BLaER1 (cell line): ENCODE measurements around the gene FAM181B.
"Not testable (repeated sequence)": the region's sequence is repeated elsewhere in the genome, so short reads cannot be mapped to it uniquely, and the experiment has no call there.

Experiments
- H3K27ac ChIP-seq: shearing (Covaris generic); formaldehyde crosslinking; 2 replicates; pipeline ENCODE4 v1.8.1; 2022
- H3K27me3 ChIP-seq: shearing (Covaris generic); formaldehyde crosslinking; 2 replicates; pipeline ENCODE4 v1.8.1; 2022
- H3K36me3 ChIP-seq: shearing (Covaris generic); formaldehyde crosslinking; 2 replicates; pipeline ENCODE4 v1.8.1; 2022
- H3K4me1 ChIP-seq: shearing (Covaris generic); formaldehyde crosslinking; 2 replicates; pipeline ENCODE4 v1.8.1; 2022
- H3K4me2 ChIP-seq: shearing (Covaris generic); formaldehyde crosslinking; 2 replicates; pipeline ENCODE4 v1.8.1; 2022
- H3K4me3 ChIP-seq: shearing (Covaris generic); formaldehyde crosslinking; 2 replicates; pipeline ENCODE4 v1.8.1; 2022
- H3K9ac ChIP-seq: shearing (Covaris generic); formaldehyde crosslinking; 2 replicates; pipeline ENCODE4 v1.8.1; 2022
- H3K9me3 ChIP-seq: shearing (Covaris generic); formaldehyde crosslinking; 2 replicates; pipeline ENCODE4 v1.8.1; 2022
- H4K20me1 ChIP-seq: shearing (Covaris generic); formaldehyde crosslinking; 2 replicates; pipeline ENCODE4 v1.8.1; 2022
- Cebpa-rat ChIP-seq: shearing (Covaris generic); IDR thresholded peaks from 2 replicates; pipeline ENCODE4 v1.8.1; 2022

FAM181B gene

DNA sequence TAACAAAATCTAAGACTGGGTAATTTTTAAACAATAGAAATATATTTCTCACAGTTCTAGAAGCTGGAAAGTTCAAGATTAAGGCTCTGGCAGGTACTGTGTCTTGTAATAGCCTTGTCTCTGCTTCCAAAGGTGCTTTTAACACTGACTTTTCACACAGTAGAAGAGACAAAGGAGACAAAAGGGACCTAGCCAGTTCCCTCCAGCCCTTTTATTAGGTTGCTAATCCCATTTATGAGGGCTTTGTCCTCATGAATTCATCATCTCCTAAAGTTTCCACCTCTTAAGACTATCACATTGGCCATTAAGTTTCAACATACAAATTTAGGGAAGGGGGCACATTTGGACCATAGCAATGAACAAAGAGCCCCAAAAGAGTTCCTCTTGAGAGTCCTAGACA, 40.7 kb downstream of the FAM181B start:
- Histone ChIP-seq H3K9ac (no peak overlapping the region), H3K4me1 (no peaks in the 10 kb centered on the region), H3K36me3 (no peaks in the 10 kb centered on the region), H3K4me3 (no peak overlapping the region), H3K27me3 (no peaks in the 10 kb centered on the region), H3K4me2 (no peak overlapping the region), H3K27ac (no peak overlapping the region), H3K9me3 (no peaks in the 10 kb centered on the region), H4K20me1 (no peaks in the 10 kb centered on the region)
- no peak for TF ChIP-seq Cebpa-rat

DNA sequence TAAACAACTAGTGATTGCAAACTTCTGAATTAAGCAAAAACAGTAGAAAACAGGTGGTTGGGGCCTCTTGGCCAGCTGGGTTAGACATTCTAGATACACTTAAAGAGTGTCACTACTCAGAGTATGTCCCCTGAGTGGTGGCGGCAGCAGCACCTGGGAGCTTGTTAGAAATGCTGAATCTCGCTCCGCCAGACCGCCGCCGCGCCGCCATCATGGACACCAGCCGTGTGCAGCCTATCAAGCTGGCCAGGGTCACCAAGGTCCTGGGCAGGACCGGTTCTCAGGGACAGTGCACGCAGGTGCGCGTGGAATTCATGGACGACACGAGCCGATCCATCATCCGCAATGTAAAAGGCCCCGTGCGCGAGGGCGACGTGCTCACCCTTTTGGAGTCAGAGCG, 44.3 kb downstream of the FAM181B start:
- not testable (repeated sequence) for H3K4me1 ChIP-seq, H3K9me3 ChIP-seq, H3K4me2 ChIP-seq, H3K36me3 ChIP-seq, H3K27me3 ChIP-seq, H3K27ac ChIP-seq, H4K20me1 ChIP-seq, H3K4me3 ChIP-seq, H3K9ac ChIP-seq

DNA sequence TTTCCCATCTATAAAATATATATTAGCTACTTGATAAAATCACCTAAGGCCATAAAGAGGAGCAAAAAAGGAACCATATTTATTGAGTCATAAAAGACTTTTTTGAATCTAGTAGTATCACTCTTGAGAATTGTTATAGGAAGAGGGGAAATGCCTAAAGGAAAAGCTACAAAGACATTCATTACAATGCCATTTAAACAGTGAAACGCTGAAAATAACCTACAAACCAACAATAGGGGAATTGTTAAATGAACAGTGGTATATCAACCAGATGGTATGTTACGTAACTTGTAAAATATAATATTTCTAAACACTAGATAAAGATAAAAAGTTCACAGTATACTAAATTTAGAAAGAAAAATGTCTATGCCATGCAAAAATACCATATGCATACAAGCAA, 47.5 kb downstream of the FAM181B start:
- H3K9me3 ChIP-seq, result 0 out of 2 replicates have a peak, but pooled peaks cover 7% of the 10 kb centered on the region
- H3K27me3 ChIP-seq, result no peaks in the 10 kb centered on the region
- no peaks in the 10 kb centered on the region for H3K36me3 ChIP-seq
- TF ChIP-seq Cebpa-rat, result no peak
- no peak overlapping the region for H3K4me3 ChIP-seq
- H3K9ac ChIP-seq, result no peak overlapping the region
- no peak overlapping the region for H3K4me2 ChIP-seq
- H4K20me1 ChIP-seq, result no peaks in the 10 kb centered on the region
- H3K27ac ChIP-seq, result no peak overlapping the region
- H3K4me1 ChIP-seq, result no peaks in the 10 kb centered on the region

DNA sequence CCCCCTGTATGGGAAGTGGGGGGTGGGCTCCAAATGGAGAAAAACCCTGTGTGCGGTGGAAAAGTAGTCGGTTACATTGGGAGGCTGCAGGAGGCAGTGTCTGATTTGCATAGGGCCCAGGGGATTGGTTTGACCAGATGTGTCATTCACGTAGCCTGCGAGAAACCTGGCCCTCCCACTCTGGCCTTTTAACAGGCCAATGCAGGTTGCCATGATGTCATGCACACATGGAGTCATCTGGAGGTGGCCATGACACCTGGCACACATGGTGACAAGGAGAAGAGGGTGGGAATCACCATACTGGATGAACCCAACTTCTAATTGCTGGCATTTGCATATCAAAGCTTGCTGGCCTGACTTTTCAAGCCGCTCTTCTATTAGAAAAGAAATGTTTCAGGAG, 50.6 kb downstream of the FAM181B start:
- H3K27me3 ChIP-seq, result no peaks in the 10 kb centered on the region
- no peak overlapping the region for H3K9ac ChIP-seq
- no peak overlapping the region for H3K27ac ChIP-seq
- H3K36me3 ChIP-seq, result no peaks in the 10 kb centered on the region
- no peak for TF ChIP-seq Cebpa-rat
- H3K4me1 ChIP-seq, result no peaks in the 10 kb centered on the region
- H4K20me1 ChIP-seq, result no peaks in the 10 kb centered on the region
- H3K9me3 ChIP-seq, result 0 out of 2 replicates have a peak, but pooled peaks cover 9% of the 10 kb centered on the region
- no peak overlapping the region for H3K4me2 ChIP-seq
- no peak overlapping the region for H3K4me3 ChIP-seq

DNA sequence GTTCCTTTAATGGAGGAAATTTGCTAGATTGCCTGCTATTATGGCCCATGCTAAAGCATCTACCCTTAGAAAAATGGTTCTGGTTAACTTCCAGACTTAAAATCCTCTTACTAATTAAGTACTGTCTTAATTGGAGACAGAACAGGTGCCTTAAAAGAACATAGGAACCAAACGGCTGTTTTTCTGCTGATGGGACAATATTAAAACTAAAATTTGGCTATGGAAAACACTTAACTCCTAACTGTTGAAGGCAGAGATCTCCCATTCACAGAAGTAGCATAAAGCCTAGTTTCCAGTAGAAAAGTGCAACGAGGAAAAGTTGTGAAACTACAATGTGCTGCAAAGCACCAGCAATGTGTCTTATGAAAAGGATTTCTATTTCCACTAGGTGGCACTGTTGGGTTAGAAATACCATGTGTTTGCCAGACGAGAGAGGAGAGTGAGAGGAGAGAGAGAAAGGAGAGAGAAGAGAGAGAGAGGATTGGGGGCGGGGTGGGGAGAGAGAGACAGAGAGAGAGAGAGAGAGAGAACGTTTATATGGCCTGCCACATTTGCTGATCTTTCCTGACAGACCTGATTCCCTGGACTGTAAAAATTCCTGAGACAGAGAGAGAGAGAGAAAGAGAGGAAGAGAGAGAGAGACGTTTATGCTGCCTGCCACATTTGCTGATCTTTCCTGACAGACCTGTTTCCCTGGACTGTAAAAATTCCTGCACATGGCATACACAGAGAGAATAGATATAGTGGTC, 51.5 kb downstream of the FAM181B start:
- no peak for TF ChIP-seq Cebpa-rat
- 0 out of 2 replicates have a peak, but pooled peaks cover 9% of the 10 kb centered on the region for H3K9me3 ChIP-seq
- H3K27ac ChIP-seq, result no peak overlapping the region
- no peaks in the 10 kb centered on the region for H3K4me1 ChIP-seq
- H3K4me3 ChIP-seq, result no peak overlapping the region
- no peak overlapping the region for H3K9ac ChIP-seq
- no peaks in the 10 kb centered on the region for H3K36me3 ChIP-seq
- H3K27me3 ChIP-seq, result no peaks in the 10 kb centered on the region
- H3K4me2 ChIP-seq, result no peak overlapping the region
- H4K20me1 ChIP-seq, result no peaks in the 10 kb centered on the region

DNA sequence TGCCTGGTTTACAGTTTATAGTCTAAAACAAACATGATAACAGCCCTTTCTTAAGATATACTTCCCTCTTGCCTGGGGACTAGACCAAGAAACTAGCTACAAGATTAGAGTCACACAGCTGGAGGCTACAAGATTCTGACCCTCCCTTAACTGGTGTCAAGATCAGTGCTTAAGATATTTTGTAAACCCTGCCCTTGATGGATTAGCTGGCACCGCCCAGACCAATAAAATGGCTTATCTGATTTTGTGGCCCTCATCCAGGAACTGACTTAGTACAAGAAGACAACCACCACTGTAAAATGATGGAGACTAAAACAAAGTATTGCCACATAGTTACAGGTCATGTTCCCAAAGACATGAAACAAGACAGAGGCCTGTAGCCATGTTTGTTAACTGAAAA, 53.4 kb downstream of the FAM181B start:
- Histone ChIP-seq H3K27ac (no peak overlapping the region), H3K4me1 (no peaks in the 10 kb centered on the region), H3K4me2 (no peak overlapping the region)

More for the DNA sequence above, 53.4 kb downstream of the FAM181B start:
- Histone ChIP-seq H3K27me3 (no peaks in the 10 kb centered on the region), H3K36me3 (no peaks in the 10 kb centered on the region), H4K20me1 (no peaks in the 10 kb centered on the region), H3K4me3 (no peak overlapping the region), H3K9ac (no peak overlapping the region), H3K9me3 (0 out of 2 replicates have a peak, but pooled peaks cover 9% of the 10 kb centered on the region)
- TF ChIP-seq Cebpa-rat, result peak; percentile 29; the same call in 1 of the 2 replicates
